HepG2 (cell line): ENCODE results near the gene CHRNA3. TPM values are rescaled to one million over a fixed set of nuclear protein-coding genes. Genes with fewer than 3 reads are reported as not detected.
A peak's percentile ranks its signal among the peaks of the same experiment; 100 is the strongest.

Source experiments
- ATAC-seq: fragments of 200-7000 bp; cut with Tn5 transposase; 3 replicates; pipeline ENCODE4 v1.9.1; 2020; ENCODE audit warnings: mild to moderate bottlenecking, moderate library complexity
- BruUV-seq: library from RNA; stranded (reverse); fragments of 400-500 nt; replicated peaks from 2 replicates; lab custom pipeline; 2021; lab: Mats Ljungman, UMichigan
- CTCF ChIA-PET: fragments of 300-600 bp; formaldehyde crosslinking; extraction: SDS; loops from one replicate; lab custom pipeline; 2021; ENCODE audit warnings: low total read pairs, inconsistent platforms, low intra/inter-chr PET ratio; lab: Yijun Ruan, JAX
- POLR2A ChIA-PET: fragments of 350-600 bp; sonication (Branson Sonifier 250); formaldehyde crosslinking; loops from one replicate; lab custom pipeline; 2020; ENCODE audit warnings: antibody characterized with exemption, inconsistent platforms; lab: Yijun Ruan, JAX
- DNase-seq: peaks from one replicate; pipeline ENCODE4 v3.0.0-alpha.2; 2015; ENCODE audit warnings: low spot score
- FAIRE-seq: peaks from 3 replicates; lab custom pipeline; 2011; peaks lifted over from hg19 to GRCh38; lab: Jason Lieb, UNC
- H2AFZ ChIP-seq: one replicate; pipeline ENCODE4 v1.6.1; 2011; ENCODE audit warnings: low read length, inconsistent platforms
- H3K27ac ChIP-seq: fragments of 300-600 bp; 3 replicates; pipeline ENCODE4 v1.8.0; 2011; ENCODE audit warnings: mixed run types, mild to moderate bottlenecking, mixed read lengths, low read length, inconsistent platforms; ENCODE audit not compliant: insufficient read depth; ENCODE audit errors: extremely low read length
- H3K27me3 ChIP-seq, 2 experiments: fragments of 200-600 bp in 1 of 2; 2 replicates in 1 of 2; 3 replicates in 1 of 2; pipeline versions ENCODE4 v1.6.0 to v1.8.0; 2011; ENCODE audit warnings: low read length in 2 of 2, mild to moderate bottlenecking in 2 of 2, moderate library complexity in 2 of 2, inconsistent platforms in 1 of 2; ENCODE audit not compliant: insufficient read depth in 2 of 2, control insufficient read depth in 1 of 2
- H3K36me3 ChIP-seq, 2 experiments: fragments of 200-600 bp in 1 of 2; replicated peaks in 1 of 2; 2 replicates in 1 of 2; 3 replicates in 1 of 2; pipeline versions ENCODE4 v1.5.1 to v1.8.0; 2011; ENCODE audit warnings: low read length in 2 of 2, inconsistent platforms in 1 of 2; ENCODE audit not compliant: insufficient read depth in 2 of 2, control insufficient read depth in 1 of 2
- H3K4me1 ChIP-seq: 2 replicates; pipeline ENCODE4 v1.5.1; 2012; ENCODE audit warnings: low read length, inconsistent platforms; ENCODE audit not compliant: insufficient read depth
- H3K4me2 ChIP-seq: 2 replicates; pipeline ENCODE4 v1.6.0; 2011; ENCODE audit warnings: low read depth, low read length, inconsistent platforms
- H3K4me3 ChIP-seq, 3 experiments: fragments of 200-600 bp in 1 of 3; sonication (generic), shearing (Covaris generic) in 1 of 3; replicated peaks in 1 of 3; 2 replicates each; pipeline ENCODE4 v1.5.1; 2011 to 2016; ENCODE audit warnings: low read length in 3 of 3, inconsistent platforms in 2 of 3, low read depth in 2 of 3, mild to moderate bottlenecking in 2 of 3, control low read depth in 1 of 3, mixed read lengths in 1 of 3; ENCODE audit not compliant: insufficient read depth in 1 of 3
- H3K79me2 ChIP-seq: one replicate; pipeline ENCODE4 v1.6.1; 2011; ENCODE audit warnings: low read length, inconsistent platforms; ENCODE audit not compliant: insufficient read depth
- H3K9ac ChIP-seq: 2 replicates; pipeline ENCODE4 v1.6.0; 2011; ENCODE audit warnings: mild to moderate bottlenecking, low read depth, low read length, inconsistent platforms; ENCODE audit not compliant: insufficient read depth
- H3K9me3 ChIP-seq: 2 replicates; pipeline ENCODE4 v1.5.1; 2012; ENCODE audit warnings: mild to moderate bottlenecking, low read length
- H4K20me1 ChIP-seq: 2 replicates; pipeline ENCODE4 v1.6.0; 2011; ENCODE audit warnings: inconsistent platforms, mild to moderate bottlenecking, low read length, moderate library complexity; ENCODE audit not compliant: insufficient read depth
- TBL1XR1 ChIP-seq: fragments of 150-350 bp; IDR thresholded peaks from 2 replicates; pipeline ENCODE4 v1.6.1; 2014; ENCODE audit warnings: borderline replicate concordance, low read length; ENCODE audit not compliant: partially characterized antibody
- ZNF121 ChIP-seq: sonication (generic); formaldehyde crosslinking; IDR thresholded peaks from 2 replicates; pipeline ENCODE4 v1.5.0; 2020; ENCODE audit warnings: mild to moderate bottlenecking, missing genetic modification reagents
- ZNF432 ChIP-seq: sonication (generic); formaldehyde crosslinking; IDR thresholded peaks from 2 replicates; pipeline ENCODE4 v1.5.0; 2020; ENCODE audit warnings: missing genetic modification reagents, mild to moderate bottlenecking, borderline replicate concordance
- WGBS: methylation state at CpG from one replicate; pipeline ENCODE4 v1.1.6; 2017; ENCODE audit warnings: low lambda C conversion rate; 5-methylcytosine and 5-hydroxymethylcytosine counted together
- in situ Hi-C: cut with HindIII; loops from 2 replicates; pipeline ENCODE4 v1.10.0; 2017; ENCODE audit warnings: low pct_unique_long_range_greater_than_20kb; ENCODE audit not compliant: extremely low pct_ligation_motif_present
- intact Hi-C: fragments of 100-400 bp; cut with micrococcal nuclease; formaldehyde crosslinking; loops from one replicate; pipeline ENCODE4 v1.10.0; 2022; ENCODE audit not compliant: unreplicated experiment
- polyA plus RNA-seq, 8 experiments: library from polyadenylated mRNA; depleted of rRNA in 3 of 8; stranded (reverse) in 7 of 8; unstranded in 1 of 8; fragments of >200 nt; fragmentation: Illumina TruSeq in 4 of 8; extraction: Trizol in 4 of 8; gene quantifications; 2 replicates each; pipeline versions ENCODE4 v1.2.1 to v1.2.3, GENCODE V29; 2011 to 2016; ENCODE audit warnings: low read depth in 4 of 8, missing spikeins in 1 of 8, mixed read lengths in 1 of 8; ENCODE audit not compliant: insufficient read depth in 1 of 8
- total RNA-seq, 5 experiments: library from RNA; depleted of rRNA; stranded (reverse); fragments of >200 nt; fragmentation: Illumina TruSeq; extraction: Trizol; gene quantifications; 2 replicates each; pipeline ENCODE4 v1.2.3, GENCODE V29; 2016; ENCODE audit warnings: low read depth in 1 of 5
- TF ChIP-seq, protein P1 (sequence below): IDR thresholded peaks from 2 replicates; pipeline ENCODE4 v1.6.1; 2016; ENCODE audit warnings: low read depth, missing genetic modification reagents, missing compliant biosample characterization

CHRNA3 gene
- total and polyA plus RNA-seq, 2 of the 13 experiments (the other 11 are each of a cell fraction or from before 2014, with no cell fraction given) = not detected

DNA sequence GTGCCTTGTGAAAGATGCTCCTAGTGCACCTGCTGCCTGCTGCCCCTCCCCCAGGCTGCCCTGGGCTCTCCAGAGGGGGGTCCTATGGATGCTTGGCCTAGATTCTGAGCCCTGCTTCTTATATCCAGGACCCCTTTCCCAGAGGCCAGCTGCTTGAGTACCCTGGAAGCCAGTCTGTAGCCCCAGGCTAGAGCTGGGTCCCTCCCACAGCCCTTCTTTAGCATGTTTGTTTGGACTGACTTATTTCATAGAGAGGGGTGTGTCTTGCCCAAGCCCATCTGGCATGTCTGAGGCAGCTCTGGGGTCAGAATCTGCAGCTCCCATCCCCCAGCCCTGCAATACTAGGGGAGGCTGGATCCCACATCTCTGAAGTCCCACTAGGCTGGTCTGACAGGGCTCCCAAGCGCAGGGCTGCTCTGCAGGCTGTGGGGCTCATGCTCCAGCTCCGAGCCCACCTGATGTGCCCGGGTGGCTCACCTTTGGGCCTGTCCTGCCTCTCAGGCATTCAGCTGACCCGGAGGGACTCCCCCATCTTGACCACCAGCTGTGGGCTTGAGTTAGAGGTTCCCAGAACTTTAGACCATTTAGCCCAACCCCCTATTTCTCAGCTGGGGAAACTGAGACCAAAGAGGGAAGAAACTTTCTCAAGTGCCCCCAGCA lies 17.1 kb upstream of the CHRNA3 start (continued):
- no peak for TF ChIP-seq ZNF432
- TF ChIP-seq, all 625 proteins: peak for 0

DNA sequence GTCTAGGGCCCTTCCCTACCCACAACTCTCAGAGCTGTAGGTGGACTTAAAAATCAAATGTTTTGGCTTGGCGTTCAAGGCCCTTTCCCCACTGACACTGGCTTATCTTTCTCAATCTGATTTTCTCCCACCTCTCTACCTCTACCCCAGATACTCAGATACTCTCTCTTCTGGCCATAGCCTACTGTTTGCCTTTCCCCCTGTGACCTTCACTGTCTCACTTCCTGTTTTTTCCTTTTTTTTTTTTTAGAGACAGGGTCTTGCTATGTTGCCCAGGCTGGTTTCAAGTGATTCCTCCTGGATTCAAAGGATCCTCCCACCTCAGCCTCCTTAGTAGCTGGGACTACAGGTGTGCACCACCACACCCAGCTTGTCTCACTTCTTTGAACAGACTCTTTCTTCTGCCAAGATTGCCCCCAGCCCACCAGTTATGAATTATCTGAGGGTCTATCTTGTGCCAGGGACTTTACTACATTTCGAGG lies 15.6 kb upstream of the CHRNA3 start:
- ATAC-seq = no peak
- no peaks in the 10 kb centered on the region for H3K9me3 ChIP-seq
- no peak overlapping the region for H3K9ac ChIP-seq
- H3K4me1 ChIP-seq = no peaks in the 10 kb centered on the region
- no TSS peak for BruUV-seq
- no peak for DNase-seq
- 17% methylated on average over 2 of the region's 2 CpGs for WGBS
- H3K79me2 ChIP-seq = no peaks in the 10 kb centered on the region
- no peak overlapping the region for H2AFZ ChIP-seq
- no peak overlapping the region for H3K4me3 ChIP-seq
- H3K4me2 ChIP-seq = no peak overlapping the region
- TF ChIP-seq, protein P1, sequence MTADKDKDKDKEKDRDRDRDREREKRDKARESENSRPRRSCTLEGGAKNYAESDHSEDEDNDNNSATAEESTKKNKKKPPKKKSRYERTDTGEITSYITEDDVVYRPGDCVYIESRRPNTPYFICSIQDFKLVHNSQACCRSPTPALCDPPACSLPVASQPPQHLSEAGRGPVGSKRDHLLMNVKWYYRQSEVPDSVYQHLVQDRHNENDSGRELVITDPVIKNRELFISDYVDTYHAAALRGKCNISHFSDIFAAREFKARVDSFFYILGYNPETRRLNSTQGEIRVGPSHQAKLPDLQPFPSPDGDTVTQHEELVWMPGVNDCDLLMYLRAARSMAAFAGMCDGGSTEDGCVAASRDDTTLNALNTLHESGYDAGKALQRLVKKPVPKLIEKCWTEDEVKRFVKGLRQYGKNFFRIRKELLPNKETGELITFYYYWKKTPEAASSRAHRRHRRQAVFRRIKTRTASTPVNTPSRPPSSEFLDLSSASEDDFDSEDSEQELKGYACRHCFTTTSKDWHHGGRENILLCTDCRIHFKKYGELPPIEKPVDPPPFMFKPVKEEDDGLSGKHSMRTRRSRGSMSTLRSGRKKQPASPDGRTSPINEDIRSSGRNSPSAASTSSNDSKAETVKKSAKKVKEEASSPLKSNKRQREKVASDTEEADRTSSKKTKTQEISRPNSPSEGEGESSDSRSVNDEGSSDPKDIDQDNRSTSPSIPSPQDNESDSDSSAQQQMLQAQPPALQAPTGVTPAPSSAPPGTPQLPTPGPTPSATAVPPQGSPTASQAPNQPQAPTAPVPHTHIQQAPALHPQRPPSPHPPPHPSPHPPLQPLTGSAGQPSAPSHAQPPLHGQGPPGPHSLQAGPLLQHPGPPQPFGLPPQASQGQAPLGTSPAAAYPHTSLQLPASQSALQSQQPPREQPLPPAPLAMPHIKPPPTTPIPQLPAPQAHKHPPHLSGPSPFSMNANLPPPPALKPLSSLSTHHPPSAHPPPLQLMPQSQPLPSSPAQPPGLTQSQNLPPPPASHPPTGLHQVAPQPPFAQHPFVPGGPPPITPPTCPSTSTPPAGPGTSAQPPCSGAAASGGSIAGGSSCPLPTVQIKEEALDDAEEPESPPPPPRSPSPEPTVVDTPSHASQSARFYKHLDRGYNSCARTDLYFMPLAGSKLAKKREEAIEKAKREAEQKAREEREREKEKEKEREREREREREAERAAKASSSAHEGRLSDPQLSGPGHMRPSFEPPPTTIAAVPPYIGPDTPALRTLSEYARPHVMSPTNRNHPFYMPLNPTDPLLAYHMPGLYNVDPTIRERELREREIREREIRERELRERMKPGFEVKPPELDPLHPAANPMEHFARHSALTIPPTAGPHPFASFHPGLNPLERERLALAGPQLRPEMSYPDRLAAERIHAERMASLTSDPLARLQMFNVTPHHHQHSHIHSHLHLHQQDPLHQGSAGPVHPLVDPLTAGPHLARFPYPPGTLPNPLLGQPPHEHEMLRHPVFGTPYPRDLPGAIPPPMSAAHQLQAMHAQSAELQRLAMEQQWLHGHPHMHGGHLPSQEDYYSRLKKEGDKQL (CRISPR knock-in tag) = no peak
- peak; percentile 53; the same call in 1 of the 2 replicates for TF ChIP-seq ZNF121 (CRISPR knock-in tag)
- no peak for TF ChIP-seq TBL1XR1
- ChIA-PET POLR2A (no interaction called here), CTCF (no interaction called here)
- intact Hi-C loops (no loop called here), in situ Hi-C loops (loop anchor here (5.0 kb wide), 1 partner anchor 71 kb away; no protein-coding TSS in a partner anchor)
- FAIRE-seq = no peak
- no peaks in the 10 kb centered on the region for H3K36me3 ChIP-seq
- H4K20me1 ChIP-seq = no peaks in the 10 kb centered on the region
- peaks cover 0 to 13% of the 10 kb centered on the region in 2 experiments; a peak in 2 of 5 replicates for H3K27me3 ChIP-seq
- H3K27ac ChIP-seq = no peak overlapping the region
